UCSD-AML1 (cell line): Measurements from ENCODE around the gene MAP3K9.
"Not testable (repeated sequence)": the region's sequence is repeated elsewhere in the genome, so short reads cannot be mapped to it uniquely, and the experiment has no call there.

Experiments used
- DNase-seq: peaks from one replicate; lab custom pipeline; 2025; ENCODE audit not compliant: unreplicated experiment; lab: John Stamatoyannopoulos, UW

MAP3K9 gene

DNA sequence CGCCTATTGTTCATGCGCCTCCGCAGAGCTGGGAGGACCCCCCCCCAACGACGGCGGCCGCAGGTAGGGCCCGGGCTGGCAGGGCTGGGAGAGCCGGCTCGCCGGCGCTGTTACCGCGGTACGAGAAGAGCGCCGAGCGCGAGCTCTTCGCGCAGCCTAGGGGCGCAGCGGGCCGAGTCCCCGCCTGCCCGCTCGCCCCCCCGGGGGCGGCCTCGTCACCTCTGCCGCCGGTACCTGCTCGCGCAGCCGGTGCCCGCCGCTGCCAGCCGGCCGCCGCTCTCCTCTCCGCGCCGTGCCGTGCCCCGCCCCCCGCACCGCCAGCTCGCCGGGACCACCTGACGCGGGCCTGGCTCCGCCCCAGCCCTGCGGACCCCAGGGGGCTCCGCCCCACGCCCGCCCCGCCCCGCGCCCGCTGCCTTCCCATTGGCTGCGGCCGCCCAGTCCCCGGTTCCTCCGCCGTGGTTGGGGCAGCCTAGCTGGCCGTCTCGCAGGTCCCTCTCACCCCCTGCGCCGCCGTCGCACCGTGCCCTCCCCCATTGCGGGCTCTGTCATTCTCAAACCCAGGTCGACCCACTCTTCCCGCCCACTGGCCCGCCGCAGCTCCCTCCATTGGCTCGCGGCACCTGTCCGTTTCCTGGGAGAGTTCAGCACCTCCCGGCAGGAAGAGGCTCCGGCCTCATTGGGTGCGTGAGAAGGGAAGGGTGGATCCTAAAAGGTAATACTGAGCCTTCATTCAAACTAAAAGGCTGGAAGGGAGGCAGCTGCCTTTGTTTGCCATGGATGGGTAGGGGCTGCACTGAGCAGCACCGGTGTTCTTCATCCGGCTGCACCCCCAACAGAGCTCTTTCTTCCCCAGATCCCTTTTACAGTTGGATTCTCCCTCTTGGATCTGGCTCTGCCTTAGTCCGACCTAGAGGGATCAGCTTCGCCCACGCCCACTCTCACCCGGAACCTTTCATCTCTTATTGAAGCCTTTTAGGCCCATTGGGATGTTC is at the start of gene MAP3K9:
MAP3K9 (minus strand) TSS at position 289 of the 995 bp plus-strand sequence. CDS start 342 bp downstream, outside the sequence.
- peak; percentile 45 for DNase-seq

DNA sequence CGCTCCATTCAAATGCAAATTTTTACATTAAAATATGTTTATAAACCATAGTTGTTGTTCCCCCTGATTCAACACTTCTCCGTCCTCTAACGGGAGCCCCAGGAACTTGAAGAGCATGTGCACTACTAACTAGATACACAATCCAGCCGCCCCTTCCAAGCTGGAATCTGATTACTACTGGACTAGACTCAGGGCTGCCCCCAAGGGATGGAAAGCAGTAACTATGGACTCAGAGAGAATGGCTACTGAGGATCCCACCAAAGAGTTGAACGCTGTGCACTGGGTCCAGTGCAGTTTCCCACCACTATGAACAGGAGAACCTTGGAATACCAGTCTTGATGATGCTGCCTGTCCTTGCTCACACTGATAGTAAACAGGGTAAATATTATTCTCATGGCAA is 49.3 kb upstream of the MAP3K9 start:
- DNase-seq, result no peak

DNA sequence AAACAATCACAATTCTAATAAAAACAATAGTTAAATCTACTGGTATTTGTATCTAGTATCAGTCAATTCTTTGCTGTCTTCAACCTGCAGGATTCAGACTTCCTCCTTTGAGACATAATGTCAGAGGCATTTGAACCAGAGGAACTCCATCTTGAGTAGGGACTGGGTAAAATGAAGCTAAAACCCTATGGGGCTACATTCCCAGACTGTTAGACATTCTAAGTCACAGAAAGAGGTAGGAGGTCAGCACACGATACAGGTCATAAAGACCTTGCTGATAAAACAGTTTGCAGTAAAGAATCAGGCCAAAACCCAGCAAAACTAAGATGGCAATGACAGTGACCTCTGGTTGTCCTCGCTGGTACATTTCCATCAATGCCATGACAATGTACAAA is 48.2 kb upstream of the MAP3K9 start:
- DNase-seq, result no peak

DNA sequence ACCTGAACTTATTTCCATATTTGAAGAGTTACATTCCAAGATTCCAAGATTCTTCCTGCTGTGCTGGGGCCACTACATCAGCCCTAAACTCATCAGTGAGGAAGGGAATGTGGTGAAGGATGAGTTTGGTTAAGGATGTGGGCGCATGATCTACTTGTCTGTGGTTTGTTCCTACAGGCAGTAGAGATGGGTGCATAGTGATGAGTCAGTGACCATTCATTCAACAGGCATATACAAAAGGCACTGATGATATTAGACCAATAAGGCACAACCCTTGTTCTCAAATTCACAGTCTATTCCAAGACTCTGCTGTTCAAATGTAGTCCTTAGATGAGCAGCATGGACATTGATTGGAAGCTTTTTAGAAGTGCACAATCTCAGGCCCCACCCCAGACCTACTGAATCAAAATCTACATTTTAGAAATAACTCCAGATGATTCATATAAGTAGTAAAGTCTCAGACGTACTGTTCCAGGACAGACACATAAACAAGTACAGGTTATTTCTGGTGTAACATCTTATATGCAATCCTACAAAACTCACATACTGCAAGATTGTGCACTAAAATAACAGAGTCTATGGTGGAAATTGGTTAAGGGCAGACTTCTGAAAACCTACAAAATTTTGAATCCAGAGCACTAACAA is 47.7 kb upstream of the MAP3K9 start:
- DNase-seq, result no peak

DNA sequence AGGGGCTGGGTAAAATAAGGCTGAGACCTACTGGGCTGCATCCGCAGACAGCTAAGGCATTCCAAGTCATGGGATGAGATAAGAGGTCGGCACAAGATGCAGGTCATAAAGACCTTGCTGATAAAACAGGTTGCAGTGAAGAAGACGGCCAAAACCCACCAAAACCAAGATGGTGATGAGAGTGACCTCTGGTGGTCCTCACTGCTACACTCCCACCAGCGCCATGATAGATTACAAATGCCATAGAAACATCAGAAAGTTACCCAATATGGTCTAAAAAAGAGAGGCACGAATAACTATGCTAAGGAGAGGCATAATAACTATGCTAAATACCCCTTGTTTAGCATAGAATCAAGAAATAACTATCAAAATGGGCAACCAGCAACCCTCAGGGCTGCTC is 46.2 kb upstream of the MAP3K9 start:
- DNase-seq, result no peak

DNA sequence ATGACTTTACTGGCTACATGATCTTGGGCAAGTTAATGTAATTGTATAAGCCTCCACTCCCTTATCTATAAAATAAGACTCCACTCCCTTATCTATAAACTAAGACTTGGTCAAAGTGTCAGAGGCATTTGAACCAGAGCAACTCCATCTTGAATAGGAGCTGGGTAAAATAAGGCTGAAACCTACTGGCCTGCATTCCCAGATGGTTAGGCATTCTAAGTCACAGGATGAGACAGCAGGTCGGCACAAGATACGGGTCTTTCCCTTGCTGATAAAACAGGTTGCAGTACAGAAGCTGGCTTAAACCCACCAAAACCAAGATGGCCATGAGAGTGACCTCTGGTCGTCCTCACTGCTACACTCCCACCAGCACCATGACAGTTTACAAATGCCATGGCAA is 44.3 kb upstream of the MAP3K9 start:
- DNase-seq, result not testable (repeated sequence)

DNA sequence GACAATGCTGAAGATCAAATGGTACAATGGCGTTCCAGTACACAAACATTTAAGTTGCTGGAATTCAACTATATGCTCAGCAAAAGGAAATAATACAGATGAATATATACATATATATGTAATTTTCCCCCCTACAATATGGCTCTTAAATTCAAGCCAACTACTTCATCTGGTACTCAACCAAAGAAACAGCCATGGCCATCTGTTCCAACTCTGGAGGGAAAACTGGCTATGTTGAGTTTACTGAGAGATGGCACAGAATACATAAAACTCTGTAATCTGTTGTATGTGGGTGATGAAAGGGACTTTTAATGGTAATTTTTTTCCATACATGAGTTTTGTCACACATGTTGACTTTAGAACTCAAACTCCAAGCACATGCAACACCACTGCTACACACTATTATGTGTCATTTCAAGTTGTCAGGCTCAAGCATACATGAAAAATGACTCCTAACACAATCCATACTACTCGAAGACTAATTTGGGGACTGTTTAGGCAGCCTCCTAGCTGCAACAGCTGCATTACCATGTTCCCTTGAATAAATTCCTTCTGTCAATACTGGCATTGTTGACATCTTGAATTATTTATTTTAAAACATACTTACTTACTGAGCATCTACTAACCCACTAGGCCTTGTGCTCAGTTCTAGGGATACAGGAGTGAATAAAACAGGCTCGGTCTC is 38.2 kb upstream of the MAP3K9 start:
- DNase-seq, result no peak

DNA sequence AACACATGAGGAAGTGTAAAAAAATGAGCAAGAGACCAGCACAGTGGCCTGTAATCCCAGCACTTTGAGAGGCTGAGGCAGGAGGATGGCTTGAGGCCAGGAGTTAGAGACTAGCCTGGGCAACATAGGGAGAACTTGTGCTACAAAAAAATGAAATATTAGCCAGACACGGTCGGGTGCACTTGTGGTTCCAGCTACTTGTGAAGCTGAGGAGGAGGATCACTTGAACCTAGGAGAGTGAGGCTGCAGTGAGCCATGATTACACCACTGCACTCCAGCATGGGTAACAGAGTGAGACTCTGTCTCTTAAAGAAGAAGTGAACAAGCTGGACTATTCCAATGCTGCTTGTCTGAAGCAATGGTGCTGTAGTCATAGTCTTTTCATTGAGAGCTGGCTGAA is 36.3 kb upstream of the MAP3K9 start:
- no peak for DNase-seq

DNA sequence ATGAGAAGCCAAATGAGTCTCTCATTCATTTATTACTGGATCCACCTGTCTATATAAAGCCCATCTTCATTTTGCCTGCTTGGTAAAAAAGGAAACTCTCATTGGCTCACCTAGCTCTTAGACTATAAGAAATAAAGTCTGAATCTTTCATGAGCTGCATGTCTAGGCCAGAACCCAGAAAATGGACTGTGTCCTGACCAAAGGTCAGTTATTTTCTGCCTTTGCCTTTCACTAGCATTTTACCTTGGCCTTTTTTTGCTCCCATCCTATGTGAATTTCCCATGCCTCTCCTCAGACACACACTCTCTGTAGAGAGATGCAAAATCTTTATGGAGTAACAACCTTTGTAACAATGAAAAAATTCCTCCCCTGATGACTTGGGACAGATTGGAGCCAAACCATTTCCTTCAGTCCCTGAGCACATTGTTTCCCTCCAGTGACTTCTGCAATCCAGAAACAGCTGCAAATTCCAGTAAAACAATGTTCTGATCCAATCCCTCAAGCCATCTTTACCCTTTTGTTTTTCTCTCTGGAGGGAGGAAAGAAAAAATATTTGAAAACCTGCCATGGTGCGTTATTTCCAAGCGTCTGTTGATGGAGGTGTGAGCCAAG is 33.6 kb upstream of the MAP3K9 start:
- DNase-seq, result no peak

DNA sequence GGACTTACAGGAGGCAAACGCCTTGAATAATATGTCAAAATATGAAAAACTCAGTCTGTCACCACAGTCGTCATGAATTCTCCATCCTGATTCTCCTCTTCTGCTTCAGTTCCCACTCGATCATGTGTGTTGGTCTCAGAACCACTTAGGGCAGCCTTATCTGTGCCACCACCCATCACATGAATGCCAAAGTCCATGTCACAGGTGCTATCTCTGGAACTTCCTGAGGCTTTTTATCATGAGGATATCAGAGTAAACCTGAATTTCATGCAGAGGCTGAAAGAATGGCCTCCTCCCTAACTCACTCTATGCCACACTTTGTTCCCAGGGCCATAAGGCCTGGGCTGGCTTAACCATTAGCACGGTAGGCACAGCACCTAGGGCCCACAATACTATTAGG is 28.8 kb upstream of the MAP3K9 start:
- DNase-seq, result no peak

DNA sequence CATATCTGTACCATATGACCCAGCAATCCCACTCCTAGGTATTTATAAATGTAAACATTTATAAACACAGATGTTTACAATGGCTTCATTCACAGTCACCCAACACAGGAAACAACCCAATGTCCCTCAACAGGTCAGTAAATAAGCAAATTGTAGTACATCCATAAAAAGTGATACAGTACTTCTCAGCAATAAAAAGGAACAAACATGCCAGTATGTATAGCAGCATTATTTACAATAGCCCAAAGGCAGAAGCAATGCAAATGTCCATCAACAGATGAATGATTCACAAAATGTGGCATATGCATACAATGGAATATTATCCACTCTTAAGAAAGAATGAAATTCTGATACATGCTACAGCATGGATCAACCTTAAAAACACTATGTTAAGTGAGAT is 27.6 kb upstream of the MAP3K9 start:
- no peak for DNase-seq

DNA sequence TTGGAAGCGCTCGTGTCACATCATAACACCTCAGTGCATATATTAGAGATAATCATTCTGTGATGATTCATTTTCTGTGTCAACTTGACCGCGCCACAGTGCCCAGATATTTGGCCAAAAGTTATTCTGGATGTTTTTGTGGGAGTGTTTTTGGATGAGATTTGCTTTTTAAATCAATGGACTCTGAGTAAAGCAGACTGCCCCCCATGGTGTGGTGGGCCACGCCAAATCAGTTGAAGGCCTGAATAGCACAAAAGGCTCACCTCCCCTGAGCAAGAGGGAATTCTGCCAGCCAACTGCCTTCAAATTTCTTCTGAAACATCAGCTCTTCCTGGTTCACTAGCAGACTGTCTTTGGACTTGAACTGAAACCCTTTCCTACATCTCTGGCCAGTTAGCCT is 24.6 kb upstream of the MAP3K9 start:
- DNase-seq, result no peak

DNA sequence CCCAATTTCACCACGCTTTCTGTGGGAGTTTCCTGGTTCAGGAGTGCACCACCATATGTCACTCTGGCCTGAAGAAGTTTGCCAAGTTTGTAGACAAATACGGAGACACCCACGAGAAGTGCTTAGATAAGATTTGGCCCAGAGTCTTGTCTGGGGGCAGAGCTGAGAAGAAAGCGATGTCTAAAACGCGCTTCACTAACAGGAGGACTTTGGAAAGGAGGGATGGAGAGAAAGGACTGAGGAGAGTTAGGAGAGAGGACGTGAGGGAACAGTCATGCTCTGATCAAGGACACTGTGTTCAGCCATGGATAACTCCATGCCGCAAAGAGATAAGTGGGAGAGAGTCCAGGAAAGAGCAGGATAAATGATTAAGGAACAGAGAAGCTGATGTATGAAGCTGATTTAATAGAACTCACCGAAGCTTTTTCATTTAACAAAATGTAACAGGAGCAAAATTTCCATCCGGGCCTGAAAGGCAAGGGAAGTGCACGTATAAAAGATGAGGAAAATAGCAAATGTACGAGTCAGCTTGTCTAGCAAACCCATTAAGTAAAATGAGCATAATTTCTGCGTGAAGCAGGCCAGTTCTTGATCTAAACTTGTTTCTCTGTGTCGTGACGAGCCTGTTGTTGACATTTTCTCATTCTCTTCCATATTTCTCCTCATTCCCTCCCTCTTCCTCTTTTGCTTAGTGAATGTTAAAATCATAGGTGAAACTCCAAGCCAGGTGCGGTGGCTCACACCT is 23.4 kb upstream of the MAP3K9 start:
- DNase-seq, result no peak

DNA sequence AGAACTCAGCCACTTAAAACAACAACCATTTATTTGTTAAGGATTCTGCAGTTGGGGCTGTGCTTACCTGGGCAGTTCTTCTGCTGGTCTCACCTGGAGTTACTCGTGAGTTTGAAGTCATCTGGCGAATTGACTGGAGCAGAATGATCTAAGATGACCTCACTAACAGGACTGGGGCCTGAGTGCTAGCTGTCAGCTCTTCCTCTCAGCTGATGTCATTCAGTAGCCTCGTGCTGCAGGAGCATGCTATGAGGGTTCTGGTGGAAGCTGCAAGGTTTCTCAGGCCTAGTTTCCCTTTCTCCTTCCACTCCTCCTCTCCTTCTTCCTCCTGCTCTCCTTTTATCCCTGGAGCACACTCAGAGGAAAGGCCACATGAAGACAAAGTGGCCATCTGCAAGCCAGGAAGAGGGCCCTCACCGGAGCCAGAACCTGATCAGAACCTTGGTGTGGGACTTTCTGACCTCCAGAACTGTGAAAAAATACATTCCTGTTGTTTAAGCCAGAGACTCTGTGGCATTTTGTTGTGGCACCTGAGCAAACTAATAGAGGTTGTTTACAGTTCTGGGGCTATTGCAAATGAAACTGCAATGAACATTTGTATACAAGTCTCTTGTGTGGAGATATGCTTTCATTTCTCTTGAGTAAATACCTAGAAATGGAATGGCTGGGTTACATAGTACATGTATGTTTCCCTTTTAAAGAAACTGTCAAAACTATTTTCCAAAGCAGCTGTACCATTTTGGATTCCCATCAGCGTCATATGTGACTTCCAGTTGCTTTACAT is 21.9 kb upstream of the MAP3K9 start:
- DNase-seq, result no peak

DNA sequence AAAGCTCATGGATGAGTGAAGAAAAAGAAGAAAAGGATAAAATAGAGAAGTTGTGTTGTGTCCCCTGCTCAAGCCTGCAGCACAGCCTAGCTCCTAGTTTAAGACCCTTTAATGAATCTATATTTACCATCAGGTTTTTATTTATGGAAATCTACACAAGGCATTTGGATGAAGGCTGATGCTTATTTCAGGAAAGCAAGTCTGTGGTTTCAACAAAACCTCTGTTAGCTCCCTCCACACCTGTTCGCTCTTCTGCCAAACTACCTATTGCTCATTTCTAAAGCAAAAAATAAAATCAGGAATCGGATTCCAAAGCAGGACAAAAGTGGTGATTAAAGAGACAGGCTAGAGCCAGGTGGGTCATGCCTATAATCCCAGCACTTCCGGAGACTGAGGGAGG is 18.9 kb upstream of the MAP3K9 start:
- no peak for DNase-seq

DNA sequence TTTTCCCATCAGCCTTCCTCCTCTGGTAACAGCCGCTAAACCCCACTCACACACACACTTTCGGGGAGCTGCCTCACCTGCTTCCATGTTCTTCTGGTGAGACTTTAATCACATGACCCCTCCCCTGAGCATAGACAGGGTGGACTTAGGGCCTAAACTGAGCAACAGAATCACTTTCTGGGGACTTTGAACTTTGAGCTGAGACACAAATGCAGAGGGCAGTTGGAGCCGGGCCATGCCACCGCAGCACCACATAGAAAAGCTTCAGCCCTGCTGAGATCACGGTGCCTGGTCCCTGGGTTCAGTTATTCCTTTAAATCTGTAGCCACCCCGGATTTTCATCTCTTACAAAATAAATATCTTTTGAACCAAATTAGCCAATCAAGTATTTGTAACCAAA is 18.4 kb upstream of the MAP3K9 start:
- no peak for DNase-seq

DNA sequence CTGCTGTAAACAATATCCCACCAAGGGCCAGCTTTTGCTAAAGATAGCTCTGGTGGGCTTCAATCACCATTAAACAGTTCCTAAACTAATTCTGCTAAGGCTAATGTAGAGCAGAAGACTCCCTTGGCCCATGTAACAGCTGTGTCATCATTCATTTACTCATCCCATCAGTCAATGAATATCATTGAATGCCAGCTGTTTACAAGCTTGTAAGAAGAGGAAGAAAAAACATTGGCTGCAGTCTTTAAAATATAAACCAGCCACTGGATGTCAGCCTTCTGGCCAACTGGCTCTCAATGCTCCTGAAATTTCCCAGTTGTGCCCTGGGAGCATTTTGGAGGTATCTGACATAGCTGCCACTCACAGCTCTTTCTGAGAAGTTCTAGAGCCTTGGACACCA is 18.0 kb upstream of the MAP3K9 start:
- DNase-seq, result no peak

DNA sequence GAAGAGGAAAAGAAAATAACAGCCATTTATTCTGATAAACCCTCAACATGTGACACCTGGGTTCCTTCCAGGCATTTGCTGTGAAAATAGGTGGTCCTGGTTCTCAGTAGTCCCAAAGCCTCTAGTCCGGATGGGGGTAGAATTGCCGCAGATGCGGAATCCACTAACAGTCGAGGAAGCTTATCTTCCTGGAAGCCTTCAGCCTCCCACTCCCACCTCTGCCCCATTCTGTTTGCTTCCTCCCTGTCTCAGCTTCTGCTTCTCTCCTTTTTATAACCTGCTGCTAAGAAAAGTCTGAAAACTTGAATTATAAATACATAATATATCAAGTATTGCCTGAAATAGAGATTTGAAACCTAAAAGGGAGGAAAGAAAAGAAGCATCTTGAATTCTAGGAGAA is 14.0 kb upstream of the MAP3K9 start:
- no peak for DNase-seq

DNA sequence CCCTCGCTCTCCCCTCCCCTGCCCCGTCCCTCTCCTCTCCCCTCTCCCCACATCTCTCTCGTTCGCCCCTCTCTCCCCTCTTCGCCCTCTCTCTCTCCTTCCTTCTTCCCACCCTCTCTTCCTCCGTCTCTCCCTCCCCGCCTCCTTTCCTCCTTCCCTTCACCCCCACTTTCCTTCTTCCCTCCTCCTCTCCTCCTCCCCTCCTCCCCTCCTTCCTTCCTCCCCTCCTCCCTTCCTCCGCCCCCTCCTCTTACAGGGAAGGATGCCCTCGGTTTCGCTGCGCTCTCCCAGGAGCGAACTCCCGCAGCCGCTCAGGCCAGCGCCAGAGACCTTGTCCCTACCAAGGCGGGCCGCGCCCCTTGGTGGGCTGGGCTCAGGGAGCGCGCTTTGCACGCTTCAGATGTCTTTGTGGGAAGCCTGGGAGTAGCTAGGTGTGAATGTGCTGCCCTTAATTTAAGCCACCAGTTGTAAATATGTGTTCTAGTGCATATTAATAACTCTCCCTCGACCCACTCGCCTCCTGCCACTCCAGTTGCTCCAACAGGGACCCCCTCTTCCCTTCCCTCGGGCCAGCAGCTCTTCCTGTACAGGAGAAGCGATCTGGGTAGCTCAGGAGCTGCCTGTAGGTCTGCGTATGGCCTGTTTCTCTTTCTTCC is 13.3 kb upstream of the MAP3K9 start:
- DNase-seq, result no peak
